GM13976 (cell line): ENCODE data around the gene KCND3.

ENCODE experiments used
- DNase-seq: peaks from one replicate; pipeline ENCODE4 v3.0.0; 2012; ENCODE audit warnings: low spot score
- in situ Hi-C: fragments of 300-500 bp; cut with MboI; formaldehyde crosslinking; loops from one replicate; pipeline ENCODE4 v1.12.0; 2022; ENCODE audit warnings: low sequenced_read_pairs, mixed read lengths, inconsistent platforms; ENCODE audit not compliant: unreplicated experiment
- TF ChIP-seq, protein P1 (sequence below): IDR thresholded peaks from 2 replicates; pipeline ENCODE4 v1.5.1; 2012; ENCODE audit warnings: borderline replicate concordance, mild to moderate bottlenecking; ENCODE audit not compliant: insufficient read depth; ENCODE audit errors: extremely low read depth, missing control alignments, control extremely low read depth

KCND3 gene

DNA sequence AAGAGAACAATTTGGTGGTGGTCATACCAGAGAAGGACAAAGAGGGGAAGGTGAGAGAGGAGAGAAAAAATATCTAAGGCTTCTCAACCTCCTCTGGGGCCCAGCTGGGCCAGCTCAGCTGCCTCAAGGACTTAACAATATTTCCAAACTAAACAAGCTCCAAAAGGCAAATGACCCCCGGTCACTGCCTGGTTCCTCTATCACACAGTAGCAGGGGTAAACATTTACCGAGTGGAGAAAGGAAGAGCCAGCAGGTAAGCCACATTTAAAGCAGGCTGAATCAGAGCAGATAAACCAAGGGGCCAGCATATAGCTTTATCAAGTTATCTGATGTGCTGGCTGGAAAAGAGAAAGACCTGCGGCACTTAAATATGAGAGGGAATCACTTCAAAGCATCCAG, 102.1 kb downstream of the KCND3 start:
- no peak for DNase-seq
- in situ Hi-C loops: no loop called here
- TF ChIP-seq, protein P1, sequence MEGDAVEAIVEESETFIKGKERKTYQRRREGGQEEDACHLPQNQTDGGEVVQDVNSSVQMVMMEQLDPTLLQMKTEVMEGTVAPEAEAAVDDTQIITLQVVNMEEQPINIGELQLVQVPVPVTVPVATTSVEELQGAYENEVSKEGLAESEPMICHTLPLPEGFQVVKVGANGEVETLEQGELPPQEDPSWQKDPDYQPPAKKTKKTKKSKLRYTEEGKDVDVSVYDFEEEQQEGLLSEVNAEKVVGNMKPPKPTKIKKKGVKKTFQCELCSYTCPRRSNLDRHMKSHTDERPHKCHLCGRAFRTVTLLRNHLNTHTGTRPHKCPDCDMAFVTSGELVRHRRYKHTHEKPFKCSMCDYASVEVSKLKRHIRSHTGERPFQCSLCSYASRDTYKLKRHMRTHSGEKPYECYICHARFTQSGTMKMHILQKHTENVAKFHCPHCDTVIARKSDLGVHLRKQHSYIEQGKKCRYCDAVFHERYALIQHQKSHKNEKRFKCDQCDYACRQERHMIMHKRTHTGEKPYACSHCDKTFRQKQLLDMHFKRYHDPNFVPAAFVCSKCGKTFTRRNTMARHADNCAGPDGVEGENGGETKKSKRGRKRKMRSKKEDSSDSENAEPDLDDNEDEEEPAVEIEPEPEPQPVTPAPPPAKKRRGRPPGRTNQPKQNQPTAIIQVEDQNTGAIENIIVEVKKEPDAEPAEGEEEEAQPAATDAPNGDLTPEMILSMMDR: no peak

DNA sequence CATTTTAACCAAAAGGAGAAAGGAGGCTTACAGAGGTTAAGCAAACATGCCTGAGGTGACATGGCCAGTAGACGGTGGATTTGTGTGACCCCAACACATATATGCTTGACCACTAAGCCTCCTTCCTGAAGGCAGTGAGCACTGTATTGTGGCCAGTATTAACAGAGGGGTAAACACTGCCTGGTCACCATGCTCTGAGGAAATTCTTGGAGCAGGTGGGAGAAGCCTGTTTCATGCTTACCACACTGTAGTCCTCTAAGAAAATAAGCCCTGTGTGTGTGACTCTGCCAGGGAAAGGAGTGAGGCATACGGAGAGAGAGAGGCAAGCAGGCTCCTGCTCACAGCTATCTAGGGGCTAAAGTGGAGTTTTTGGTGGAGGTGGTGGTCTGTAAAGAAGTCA, 102.7 kb downstream of the KCND3 start:
- TF ChIP-seq, protein P1: no peak
- in situ Hi-C loops: no loop called here
- DNase-seq: no peak

DNA sequence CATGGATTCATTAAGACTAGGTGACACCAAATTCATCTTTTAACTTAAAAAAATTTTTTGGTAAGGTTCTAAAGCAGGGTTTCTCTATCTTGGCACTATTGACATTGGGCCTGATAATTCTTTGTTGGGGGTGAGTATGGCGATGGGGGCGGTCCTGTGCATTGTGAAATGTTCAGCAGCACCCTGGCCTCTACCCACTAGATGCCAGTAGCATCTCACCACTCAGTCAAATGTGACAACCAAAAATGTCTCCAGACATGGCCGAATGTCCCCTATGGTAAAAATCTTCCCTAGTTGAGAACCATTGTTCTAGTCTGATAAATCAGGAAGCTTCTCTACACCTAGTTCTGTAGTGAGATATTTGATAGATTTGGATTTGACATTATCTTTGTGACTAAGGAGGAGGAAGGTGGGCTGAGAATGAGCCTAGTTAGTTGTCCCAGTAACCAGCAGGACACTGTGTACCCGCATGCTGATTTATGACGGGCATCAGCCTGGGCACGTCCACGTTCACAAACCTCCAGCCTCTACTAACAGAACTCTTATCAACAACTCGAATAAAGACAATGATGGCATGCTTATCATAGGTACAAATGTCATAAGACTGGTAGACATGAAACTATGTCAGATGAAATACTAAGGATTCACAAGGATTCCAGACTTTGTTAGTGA, 104.6 kb downstream of the KCND3 start:
- in situ Hi-C loops: no loop called here
- TF ChIP-seq, protein P1: no peak
- no peak for DNase-seq

DNA sequence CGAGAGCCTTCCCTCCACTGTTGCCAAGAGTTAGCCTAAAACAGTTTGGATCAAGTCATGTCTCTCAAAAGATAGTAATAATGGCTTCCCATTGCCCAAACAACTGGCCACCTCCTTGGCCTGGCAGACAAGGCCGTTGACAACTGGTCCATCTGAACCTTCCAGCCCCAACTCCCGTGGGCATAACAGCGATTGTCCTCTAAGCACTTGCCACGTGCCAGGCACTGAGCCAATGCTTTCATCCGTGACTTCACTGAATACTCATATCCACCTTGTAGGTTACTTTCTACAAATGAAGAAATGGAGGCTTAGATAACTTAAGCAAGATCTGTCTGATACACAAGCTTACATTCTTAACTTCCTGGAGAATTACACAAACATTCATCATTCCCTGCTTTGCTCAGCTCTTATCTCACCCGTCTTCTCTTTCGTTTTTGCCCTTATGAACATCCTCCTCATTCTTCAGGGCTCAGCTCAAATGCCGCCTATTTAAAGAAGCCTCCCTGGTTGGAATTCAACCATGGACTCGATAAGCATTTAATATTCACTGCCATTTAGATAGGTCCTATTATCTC, 106.4 kb downstream of the KCND3 start:
- TF ChIP-seq, protein P1: no peak
- no peak for DNase-seq
- in situ Hi-C loops: no loop called here

DNA sequence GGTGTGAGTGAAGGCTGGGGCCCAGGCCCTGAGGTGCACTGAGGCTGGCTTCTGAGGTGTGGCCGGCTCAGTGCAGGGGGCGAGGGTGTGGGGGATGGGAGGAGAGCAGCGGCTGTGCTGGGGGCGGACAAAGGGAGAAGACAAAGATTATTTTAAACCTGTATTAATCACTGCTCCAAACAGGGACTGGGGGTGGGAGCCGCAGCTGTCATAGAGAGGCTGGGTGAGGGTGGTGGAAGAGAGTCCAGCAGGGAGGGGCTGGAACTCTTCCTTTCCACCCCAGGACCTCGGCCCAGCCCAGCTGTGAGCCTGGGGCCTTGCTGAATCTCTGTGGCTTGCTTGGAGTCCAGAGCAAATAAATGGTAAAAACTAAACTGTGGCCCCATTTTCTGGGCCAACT, 106.9 kb downstream of the KCND3 start:
- in situ Hi-C loops: no loop called here
- TF ChIP-seq, protein P1: no peak
- DNase-seq: no peak

DNA sequence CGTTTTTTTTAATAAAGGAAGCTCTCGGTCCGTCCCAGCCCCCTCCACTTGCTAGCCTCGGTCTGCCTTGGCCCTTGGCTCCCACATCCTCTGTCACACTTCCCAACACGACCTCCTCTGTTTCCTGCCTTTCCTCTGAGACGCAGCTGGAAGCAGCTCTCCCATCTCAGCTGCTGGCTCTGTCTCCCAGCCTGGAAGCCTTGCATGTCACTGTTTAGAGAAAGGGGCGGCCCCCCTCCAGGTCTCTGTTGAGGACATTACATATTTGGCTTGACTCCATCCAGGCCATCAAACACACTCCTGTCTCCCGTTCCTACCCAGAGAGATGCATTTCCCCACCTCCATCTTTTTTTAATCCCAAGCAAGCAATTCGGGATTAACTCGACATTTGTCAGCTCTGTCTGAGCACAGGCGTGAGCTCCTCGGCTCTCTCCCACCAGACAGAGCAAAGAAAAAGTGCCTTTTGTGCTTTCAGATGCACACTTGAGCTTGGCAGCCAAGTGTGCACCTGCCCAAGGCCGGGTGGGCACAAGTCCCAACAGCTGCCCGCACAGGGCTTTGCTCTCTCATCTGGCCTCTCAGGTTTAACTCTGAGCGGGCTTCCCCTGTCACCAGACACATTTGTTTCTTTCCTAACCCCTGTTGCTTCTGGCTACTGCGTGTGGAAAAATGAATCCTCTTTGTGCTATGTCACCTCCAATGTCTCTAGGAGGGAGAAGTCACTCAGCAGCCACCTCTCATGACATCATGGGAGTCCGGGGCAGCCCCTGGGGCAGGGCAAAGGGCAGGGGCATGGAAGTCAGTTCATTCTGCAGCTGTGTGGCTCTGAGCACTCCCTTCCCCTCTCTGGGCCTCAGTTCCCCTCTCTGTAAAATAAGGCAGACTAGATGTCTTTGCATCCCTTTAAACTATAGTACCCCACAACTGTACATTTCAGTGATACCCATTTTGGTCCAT, 108.3 kb downstream of the KCND3 start:
- TF ChIP-seq, protein P1: no peak
- no peak for DNase-seq
- in situ Hi-C loops: no loop called here
